Activated T-cell treated with anti-CD3 and anti-CD28 coated beads, Interleukin-2, amount 50 U/mL, for 48 hours (primary cell): ENCODE results near the gene NRG4.
"Not testable (repeated sequence)": the region's sequence is repeated elsewhere in the genome, so short reads cannot be mapped to it uniquely, and the experiment has no call there.

Source experiments
- DNase-seq, 2 experiments: peaks; one replicate each; pipeline ENCODE4 v3.0.0-alpha.2; 2020

Gene NRG4

GRCh38 chr15:75925440-75925839 lies 86.8 kb downstream of the NRG4 start:
- DNase-seq = no peak

- DNase-seq = no peak
Measured at GRCh38 chr15:75924576-75924975, 87.6 kb downstream of the NRG4 start.

DNA sequence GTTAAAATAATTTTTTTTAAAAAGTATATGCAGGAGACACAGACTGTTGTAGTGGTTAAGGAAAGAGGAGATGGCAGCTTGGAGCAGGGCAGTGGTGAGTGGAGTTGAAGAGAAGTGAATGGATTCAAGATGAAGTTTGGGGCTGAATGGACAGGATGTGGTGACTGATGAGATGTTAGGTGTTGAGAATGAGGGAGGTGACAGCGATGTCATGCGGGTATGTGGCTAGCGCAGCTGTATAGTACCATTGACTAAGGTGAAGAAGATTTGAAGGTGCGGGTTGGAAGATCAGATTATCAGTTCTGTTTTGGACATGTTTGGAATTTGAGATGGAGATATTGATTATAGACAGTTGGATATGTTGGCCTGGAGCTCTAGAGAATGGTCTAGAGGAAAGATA lies 88.5 kb downstream of the NRG4 start:
- DNase-seq = peak in 1 of 2 experiments; percentile 22

DNA sequence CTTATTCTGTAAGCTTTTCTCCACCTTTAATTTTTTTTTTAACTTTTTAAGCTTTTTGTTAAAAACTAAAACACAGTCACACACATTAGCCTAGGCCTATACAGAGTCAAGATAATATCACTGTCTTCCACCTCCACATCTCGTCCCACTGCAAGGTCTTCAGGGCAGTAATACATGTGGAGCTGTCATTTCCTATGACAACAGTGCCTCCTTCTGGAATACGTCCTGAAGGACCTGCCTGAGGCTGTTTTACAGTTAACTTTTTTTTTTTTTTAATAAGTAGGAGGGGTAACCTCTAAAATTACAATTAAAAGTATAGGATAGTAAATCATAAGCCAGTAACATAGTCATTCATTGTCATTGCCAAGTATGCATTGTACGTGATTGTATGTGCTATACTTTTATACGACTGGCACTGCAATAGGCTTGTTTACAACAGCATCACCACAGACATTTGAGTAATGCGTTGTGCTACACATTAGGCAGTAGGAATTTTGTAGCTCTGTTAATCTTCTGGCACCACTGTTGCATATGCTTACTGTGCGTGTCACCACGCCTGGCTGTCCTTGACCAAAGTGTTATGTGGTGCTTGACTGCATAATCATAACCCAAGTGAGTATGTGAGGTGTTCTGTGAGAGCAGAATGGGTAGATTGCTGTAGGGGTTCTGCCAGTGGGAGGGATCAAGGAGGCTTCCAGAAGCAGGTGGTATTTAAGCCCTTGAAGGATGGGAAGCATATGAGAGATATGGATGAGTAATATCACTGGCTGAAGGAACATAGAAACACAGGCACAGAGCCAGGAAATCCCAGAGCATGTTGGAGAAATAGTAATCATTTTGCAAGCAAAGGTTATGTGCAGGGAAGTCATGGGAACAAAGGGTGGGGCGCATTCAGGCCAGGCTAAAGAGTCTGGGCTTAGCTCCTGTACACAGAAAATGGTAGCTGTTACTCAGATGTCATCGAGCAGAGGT lies 90.2 kb downstream of the NRG4 start:
- no peak for DNase-seq

- no peak for DNase-seq
Measured at GRCh38 chr15:75920079-75920478, 92.1 kb downstream of the NRG4 start.

- DNase-seq = no peak
Measured at GRCh38 chr15:75918135-75918534, 94.1 kb downstream of the NRG4 start.

DNA sequence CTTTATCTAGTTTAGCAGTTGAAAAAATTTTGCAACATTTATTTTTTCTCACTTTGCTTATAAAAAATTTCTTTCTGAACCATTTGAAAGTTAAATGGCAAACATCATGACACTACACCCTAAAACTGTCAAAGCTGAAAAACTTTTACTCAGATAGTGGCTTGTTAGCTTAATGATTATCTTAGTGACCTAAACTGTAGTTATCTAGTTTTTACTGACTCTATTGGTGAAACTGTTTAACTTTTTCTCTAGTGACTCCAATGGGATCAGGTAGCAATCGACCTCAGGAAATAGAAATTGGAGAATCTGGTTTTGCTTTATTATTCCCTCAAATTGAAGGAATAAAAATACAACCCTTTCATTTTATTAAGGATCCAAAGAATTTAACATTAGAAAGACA lies 95.2 kb downstream of the NRG4 start:
- DNase-seq = no peak

DNA sequence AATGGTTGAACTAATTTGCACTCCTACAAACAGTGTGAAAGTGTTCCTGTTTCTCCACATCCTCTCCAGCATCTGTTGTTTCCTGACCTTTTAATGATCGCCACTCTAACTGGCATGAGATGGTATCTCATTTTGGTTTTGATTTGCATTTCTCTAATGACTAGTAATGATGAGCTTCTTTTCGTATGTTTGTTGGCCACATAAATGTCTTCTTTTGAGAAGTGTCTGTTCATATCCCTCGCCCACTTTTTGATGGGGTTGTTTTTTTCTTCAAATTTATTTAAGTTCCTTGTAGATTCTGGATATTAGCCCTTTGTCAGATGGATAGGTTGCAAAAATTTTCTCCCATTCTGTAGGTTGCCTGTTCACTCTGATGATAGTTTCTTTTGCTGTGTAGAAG lies 101.9 kb downstream of the NRG4 start:
- DNase-seq = not testable (repeated sequence)

DNA sequence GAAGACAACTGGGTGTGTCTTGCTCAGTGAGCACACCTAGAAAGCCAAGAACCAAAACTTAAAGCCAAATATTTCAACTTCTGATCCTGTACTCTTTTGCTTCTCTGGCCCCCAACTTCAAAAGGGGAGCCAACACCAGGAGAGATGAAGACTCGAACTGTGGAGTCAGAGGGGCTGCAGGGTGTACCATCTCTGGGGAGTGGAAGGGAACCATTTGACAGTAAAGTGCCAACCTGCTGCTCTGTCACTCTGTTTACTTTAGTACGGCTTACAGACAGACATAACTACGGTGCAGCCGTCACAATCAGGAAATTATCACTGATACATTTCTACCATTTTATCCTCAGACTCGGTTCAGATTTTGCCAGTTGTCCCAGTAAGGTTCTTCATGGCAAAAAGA lies 107.0 kb downstream of the NRG4 start:
- DNase-seq = no peak

GRCh38 chr15:75903331-75904239 lies 108.6 kb downstream of the NRG4 start, which contains the start of gene FBXO22:
Gene FBXO22 (plus strand): TSS chr15:75903878. CDS start chr15:75903964, 86 bp downstream.
- peak; percentile 93 to 95 for DNase-seq

GRCh38 chr15:75902129-75902557 lies 110.1 kb downstream of the NRG4 start:
- DNase-seq = no peak

DNA sequence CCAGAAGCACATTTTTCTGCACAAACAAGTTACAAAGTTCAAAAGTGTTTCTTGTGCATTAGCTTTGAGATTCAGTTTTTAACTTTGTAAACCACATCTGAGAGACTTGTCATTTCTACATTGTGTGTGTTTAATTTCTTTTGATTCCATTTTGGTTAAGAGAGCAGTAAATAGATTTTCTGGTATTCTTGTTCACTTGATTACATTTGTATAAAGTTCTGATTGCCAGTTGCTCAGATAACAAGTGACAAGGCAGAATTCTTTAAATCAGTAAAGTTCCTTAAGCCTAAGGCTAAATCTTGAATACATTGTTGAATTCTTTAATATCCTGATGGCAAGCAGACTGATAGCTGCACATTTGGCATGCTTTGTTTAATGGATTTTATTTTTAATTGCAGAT lies 111.6 kb downstream of the NRG4 start:
- no peak for DNase-seq

DNA sequence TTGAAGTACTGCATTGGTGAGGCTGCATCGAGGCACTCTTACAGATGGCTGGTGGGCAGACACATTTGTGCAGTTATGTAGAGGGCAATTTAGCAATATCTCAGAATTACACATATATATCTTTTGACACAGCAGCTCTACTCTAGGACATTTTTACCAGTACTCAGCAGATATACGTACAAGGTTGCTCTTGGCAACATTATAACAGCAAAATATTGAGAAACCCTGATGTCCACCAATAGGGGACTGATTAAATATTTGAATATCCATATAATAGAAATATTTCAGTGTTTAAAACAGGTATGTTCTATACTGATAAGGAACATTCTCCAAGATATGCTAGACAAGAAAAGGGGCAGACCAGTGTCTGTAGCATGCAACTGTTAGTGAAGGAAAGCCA lies 116.5 kb downstream of the NRG4 start:
- no peak for DNase-seq

GRCh38 chr15:75891895-75892294 lies 120.3 kb downstream of the NRG4 start:
- DNase-seq = no peak
